Right ventricle myocardium superior (tissue), 1 donor: ENCODE data around the gene SERPINB2. TPM values are rescaled to one million over a fixed set of nuclear protein-coding genes. Genes with fewer than 3 reads are reported as not detected.
"Not testable (repeated sequence)": the region's sequence is repeated elsewhere in the genome, so short reads cannot be mapped to it uniquely, and the experiment has no call there.

Experiments
- ATAC-seq: fragments of 200-7000 bp; cut with Tn5 transposase; one replicate; pipeline ENCODE4 v1.9.1; 2020; ENCODE audit warnings: mild to moderate bottlenecking; ENCODE audit not compliant: poor library complexity
- DNase-seq: peaks from one replicate; pipeline ENCODE4 v3.0.0-alpha.2; 2020
- intact Hi-C: fragments of 100-400 bp; cut with DNase I; formaldehyde crosslinking; loops from one replicate; pipeline ENCODE4 v1.11.2; 2022
- total RNA-seq: library from RNA; stranded (reverse); fragmentation: NEBNext Ultra II Directional; extraction: Animal tissue kit (Norgen Biotek cat#: 25700); gene quantifications from one replicate; pipeline ENCODE4 v1.2.1, GENCODE V29; 2021
- donor health status: DM: no; HTN: yes; CAD: no; lungs with severe emphysema.

Gene SERPINB2
- total RNA-seq, 1 donor from 2014 or later = not detected

DNA sequence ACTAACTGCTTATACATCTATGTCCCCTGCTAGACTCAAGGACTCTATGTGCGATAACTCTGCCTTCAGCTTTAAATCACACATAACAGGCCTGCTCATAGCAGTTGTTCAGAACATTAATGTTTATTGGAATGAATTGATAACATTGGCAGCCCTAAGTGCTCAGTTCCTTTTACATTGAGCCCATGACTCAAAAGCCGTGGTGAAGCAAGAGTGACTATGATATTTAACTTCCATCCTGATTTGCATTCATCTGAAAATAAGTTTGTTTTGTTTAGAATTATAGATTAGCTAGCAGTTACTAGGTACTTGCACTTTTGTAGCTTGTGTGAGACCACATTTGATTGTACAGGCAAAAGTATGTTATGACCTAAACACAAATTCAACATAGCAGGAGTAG lies 34.5 kb downstream of the SERPINB2 start:
- intact Hi-C loops = no loop called here
- ATAC-seq = no peak
- no peak for DNase-seq

- ATAC-seq (no peak), DNase-seq (no peak)
- intact Hi-C loops = no loop called here
Measured at GRCh38 chr18:63924551-63924950, 37.0 kb downstream of the SERPINB2 start.

GRCh38 chr18:63928331-63928730 lies 40.8 kb downstream of the SERPINB2 start:
- ATAC-seq = no peak
- no peak for DNase-seq
- intact Hi-C loops = no loop called here

GRCh38 chr18:63929369-63929768 lies 41.9 kb downstream of the SERPINB2 start:
- ATAC-seq, DNase-seq, intact Hi-C loops: not testable (repeated sequence)

DNA sequence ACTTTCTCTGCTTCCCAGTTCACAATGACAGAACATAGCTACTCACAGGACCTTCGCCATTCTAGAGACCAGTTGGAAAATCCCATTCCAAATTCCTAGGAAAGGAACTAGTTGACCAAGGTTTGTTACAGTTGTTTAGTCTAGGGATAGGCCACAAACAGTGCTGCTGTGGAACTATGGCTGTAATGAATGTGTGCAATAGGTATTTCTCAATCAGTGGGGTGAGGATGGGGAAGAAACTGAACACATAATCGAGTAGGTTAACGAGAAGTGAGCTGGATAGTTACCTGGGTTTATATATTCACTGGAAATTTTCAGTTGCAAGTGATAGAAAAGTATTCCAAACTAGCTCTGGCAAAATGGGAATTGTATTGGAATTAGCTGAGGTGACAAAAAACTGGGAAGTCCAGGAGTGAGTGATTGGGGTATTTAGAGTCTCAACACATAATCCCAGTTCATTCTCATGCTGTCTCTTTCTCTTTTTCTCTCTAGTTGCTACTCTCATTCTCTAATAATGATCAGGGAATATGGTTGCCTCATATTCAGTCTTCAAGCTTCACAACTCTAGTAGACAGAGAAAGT lies 43.4 kb downstream of the SERPINB2 start:
- ATAC-seq = no peak
- intact Hi-C loops = loop anchor here (10.0 kb wide), 1 partner anchor 416 kb away; no protein-coding TSS in a partner anchor
- DNase-seq = no peak

DNA sequence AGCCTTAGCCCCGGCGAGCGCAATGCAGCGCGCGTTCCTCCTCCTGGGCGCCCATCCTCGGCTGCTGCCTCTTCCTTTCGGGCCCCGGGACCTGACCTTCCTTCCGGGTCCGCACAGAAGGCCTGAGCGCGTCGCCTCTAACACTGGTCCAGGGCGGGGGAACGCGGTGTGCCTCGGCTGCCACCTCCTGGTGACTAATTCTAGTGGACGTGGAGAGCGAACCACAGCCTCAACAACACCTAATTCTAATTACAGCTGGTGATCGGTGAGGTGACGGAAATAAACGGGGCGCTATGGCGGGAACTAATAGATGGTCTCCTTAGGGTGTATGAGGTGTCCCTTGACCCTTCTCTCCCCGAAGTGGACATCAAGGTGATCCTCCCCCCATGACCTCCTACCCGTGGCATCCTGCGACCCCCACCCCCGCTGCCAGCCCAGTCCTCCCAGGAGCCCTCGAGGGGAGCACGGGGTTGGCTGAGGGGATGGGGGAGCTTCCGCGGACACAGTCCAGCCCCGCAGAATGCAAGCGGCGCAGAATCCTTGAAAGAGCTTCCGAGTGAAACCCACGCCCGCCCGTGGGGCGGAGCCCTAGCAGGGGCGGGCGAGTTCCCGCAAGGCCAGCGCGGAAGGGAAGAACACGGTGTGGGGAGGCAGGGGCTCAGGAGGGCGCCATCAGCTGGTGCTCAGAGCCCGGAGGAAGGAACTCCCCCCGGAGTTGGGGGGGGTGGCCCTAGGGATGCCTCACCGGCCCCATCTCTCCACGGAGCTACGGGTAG lies 48.8 kb downstream of the SERPINB2 start:
- intact Hi-C loops = loop anchor here (5.0 to 10.0 kb wide), 2 partner anchors 114 to 422 kb away; no protein-coding TSS in a partner anchor
- ATAC-seq (peak; percentile 100), DNase-seq (peak; percentile 92)

DNA sequence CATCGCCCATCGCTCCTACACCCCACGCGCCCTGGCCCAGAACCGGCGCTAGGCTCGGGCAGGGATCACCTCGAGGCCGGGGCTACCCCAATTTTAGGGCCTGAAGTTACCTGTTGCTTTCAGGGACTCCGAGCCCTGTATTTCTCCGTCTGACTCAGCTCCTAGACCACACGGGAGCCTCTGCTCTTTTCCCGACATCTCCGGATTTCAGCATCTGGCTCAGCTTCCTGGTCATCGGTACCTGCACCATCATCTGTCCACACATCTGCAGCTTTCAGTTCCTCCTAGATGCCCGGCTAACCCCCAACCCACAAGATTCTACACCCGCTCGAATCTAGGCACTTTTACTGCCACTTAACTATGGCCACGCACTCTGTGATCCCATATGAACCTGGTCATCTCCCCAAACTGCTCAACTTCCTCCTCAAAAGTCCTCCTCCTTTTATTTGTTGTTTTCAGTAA lies 49.5 kb downstream of the SERPINB2 start:
- no peak for DNase-seq
- intact Hi-C loops = loop anchor here (5.0 to 10.0 kb wide), 2 partner anchors 115 to 422 kb away; no protein-coding TSS in a partner anchor

GRCh38 chr18:63940008-63940407 lies 52.5 kb downstream of the SERPINB2 start:
- intact Hi-C loops = no loop called here
- ATAC-seq = no peak

More for the DNA sequence above, 49.5 kb downstream of the SERPINB2 start:
- no peak for ATAC-seq

DNA sequence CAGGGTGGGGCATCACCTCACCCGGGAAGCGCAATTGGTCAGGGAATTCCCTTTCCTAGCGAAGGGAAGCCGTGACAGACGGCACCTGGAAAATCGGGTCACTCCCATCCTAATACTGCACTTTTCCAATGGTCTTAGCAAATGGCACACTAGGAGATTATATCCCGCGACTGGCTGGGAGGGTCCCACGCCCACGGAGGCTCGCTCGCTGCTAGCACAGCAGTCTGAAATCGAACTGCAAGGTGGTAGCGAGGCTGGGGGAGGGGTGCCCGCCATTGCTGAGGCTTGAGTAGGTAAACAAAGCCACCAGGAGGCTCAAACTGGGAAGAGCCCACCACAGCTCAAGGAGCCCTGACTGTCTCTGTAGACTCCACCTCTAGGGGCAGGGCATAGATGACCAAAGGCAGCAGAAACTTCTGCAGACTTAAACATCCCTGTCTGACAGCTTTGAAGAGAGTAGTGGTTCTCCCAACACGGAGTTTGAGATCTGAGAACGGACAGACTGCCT lies 53.1 kb downstream of the SERPINB2 start:
- intact Hi-C loops, DNase-seq, ATAC-seq: not testable (repeated sequence)

More at GRCh38 chr18:63940008-63940407, 52.5 kb downstream of the SERPINB2 start:
- DNase-seq = no peak

- ATAC-seq (no peak), DNase-seq (no peak)
- intact Hi-C loops = no loop called here
Measured at GRCh38 chr18:63947051-63947790, 59.7 kb downstream of the SERPINB2 start.

GRCh38 chr18:63949068-63949737 lies 61.7 kb downstream of the SERPINB2 start, which contains the start of gene HMSD:
TSS of gene HMSD (plus strand) at chr18:63949301. CDS start at chr18:63953456, 4,155 bp downstream.
- ATAC-seq (peak; percentile 94), DNase-seq (peak; percentile 73)
- intact Hi-C loops = no loop called here

DNA sequence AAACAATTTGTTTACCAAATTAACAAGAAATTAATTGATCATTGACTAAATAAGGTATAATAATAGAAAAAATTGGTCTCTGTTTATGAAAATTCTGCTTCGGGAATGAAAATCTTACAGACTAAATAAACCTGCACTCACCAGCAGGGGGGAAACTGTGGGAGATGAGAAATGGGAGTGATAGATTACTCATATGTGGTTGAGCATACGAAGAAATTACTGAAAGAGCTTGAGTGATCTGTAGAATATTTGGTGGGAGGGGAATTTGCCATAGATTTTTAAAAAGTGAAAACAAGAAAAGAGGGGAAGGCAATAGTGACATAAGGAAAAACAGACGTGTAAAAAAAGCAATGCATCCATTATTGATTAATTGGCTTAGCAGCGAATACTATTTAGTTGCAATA lies 63.8 kb downstream of the SERPINB2 start:
- intact Hi-C loops = no loop called here
- DNase-seq (no peak), ATAC-seq (no peak)

Other genes starting within 250 kb of the SERPINB2 start
- not detected for gene SERPINB4, start 243.4 kb upstream of the SERPINB2 start, total RNA-seq
- gene SERPINB3, start 225.8 kb upstream of the SERPINB2 start, total RNA-seq = not detected
- not detected for gene SERPINB11, start 184.7 kb upstream of the SERPINB2 start, total RNA-seq
- not detected for gene SERPINB7, start 112.3 kb upstream of the SERPINB2 start, total RNA-seq
- gene SERPINB10, start 20.3 kb downstream of the SERPINB2 start, total RNA-seq = not detected
- 0.27 TPM for gene HMSD, start 61.6 kb downstream of the SERPINB2 start, total RNA-seq
- gene SERPINB8, start 82.4 kb downstream of the SERPINB2 start, total RNA-seq = 1.6 TPM